Stimulated activated CD8-positive, alpha-beta memory T cell treated with anti-CD3 and anti-CD28 coated beads, Interleukin-2, amount 100 ng/mL, for 48 hours (primary cell): ENCODE data around the gene METTL14.

Experiments
- DNase-seq, 2 donors: peaks; one replicate each; pipeline ENCODE4 v3.0.0-alpha.2; 2020; ENCODE audit warnings: low read depth in 2 of 2

METTL14 gene

GRCh38 chr4:118734491-118735205 is 49.5 kb downstream of the METTL14 start:
- no peak for DNase-seq

GRCh38 chr4:118736900-118737299 is 51.7 kb downstream of the METTL14 start:
- no peak for DNase-seq

- no peak for DNase-seq
These were observed 52.9 kb downstream of the METTL14 start for GRCh38 chr4:118738090-118738489.

- DNase-seq = no peak
These were observed 54.0 kb downstream of the METTL14 start for GRCh38 chr4:118739022-118739713.

GRCh38 chr4:118740869-118741268 is 55.7 kb downstream of the METTL14 start:
- DNase-seq = no peak

GRCh38 chr4:118741301-118741855 is 56.2 kb downstream of the METTL14 start:
- DNase-seq = no peak

- DNase-seq = no peak
These were observed 56.9 kb downstream of the METTL14 start for GRCh38 chr4:118742050-118742449.

- DNase-seq = no peak
These were observed 58.7 kb downstream of the METTL14 start for GRCh38 chr4:118743867-118744266.

GRCh38 chr4:118745357-118745756 is 60.2 kb downstream of the METTL14 start:
- DNase-seq = no peak

- no peak for DNase-seq
These were observed 61.2 kb downstream of the METTL14 start for GRCh38 chr4:118746251-118746919.

GRCh38 chr4:118749347-118749988 is 64.3 kb downstream of the METTL14 start:
- DNase-seq = no peak

- DNase-seq = no peak
These were observed 66.6 kb downstream of the METTL14 start for GRCh38 chr4:118751629-118752323.

GRCh38 chr4:118752551-118752950 is 67.4 kb downstream of the METTL14 start:
- DNase-seq = no peak

GRCh38 chr4:118753096-118753495 is 67.9 kb downstream of the METTL14 start:
- no peak for DNase-seq

GRCh38 chr4:118753685-118754084 is 68.5 kb downstream of the METTL14 start:
- no peak for DNase-seq

GRCh38 chr4:118754890-118755289 is 69.7 kb downstream of the METTL14 start:
- DNase-seq = no peak

GRCh38 chr4:118755438-118756226 is 70.4 kb downstream of the METTL14 start:
- DNase-seq = no peak

- DNase-seq = no peak
These were observed 71.2 kb downstream of the METTL14 start for GRCh38 chr4:118756429-118756828.

GRCh38 chr4:118756958-118757357 is 71.8 kb downstream of the METTL14 start:
- DNase-seq = no peak

GRCh38 chr4:118757761-118758251 is 72.6 kb downstream of the METTL14 start:
- DNase-seq = no peak
